Neural cell (in vitro differentiated cells): ENCODE measurements around the gene CUEDC1. TPM values are rescaled to one million over a fixed set of nuclear protein-coding genes. Genes with fewer than 3 reads are reported as not detected.

Experiments
- H2AFZ ChIP-seq: fragments of 200-600, 300-800 bp; sonication (generic), shearing (Covaris generic); 2 replicates; pipeline ENCODE4 v1.6.0; 2014; ENCODE audit warnings: low read depth, mild to moderate bottlenecking, antibody characterized with exemption, low read length, moderate library complexity
- H3F3A ChIP-seq: fragments of 200-600 bp; shearing (Covaris generic); 2 replicates; pipeline ENCODE4 v1.6.1; 2016; ENCODE audit warnings: mild to moderate bottlenecking, moderate library complexity, mixed read lengths, antibody characterized with exemption, low read length; ENCODE audit not compliant: insufficient read depth, poor library complexity, severe bottlenecking
- H3K27ac ChIP-seq: fragments of 200-600, 300-800 bp; sonication (generic), shearing (Covaris generic); 2 replicates; pipeline ENCODE4 v1.5.1; 2014; ENCODE audit warnings: mild to moderate bottlenecking, low read length, moderate library complexity
- H3K27me3 ChIP-seq: fragments of 300-800, 200-600 bp; sonication (generic), shearing (Covaris generic); 2 replicates; pipeline ENCODE4 v1.6.0; 2014; ENCODE audit warnings: mild to moderate bottlenecking, low read depth, low read length, moderate library complexity; ENCODE audit not compliant: insufficient read depth
- H3K36me3 ChIP-seq: fragments of 300-800, 200-600 bp; sonication (generic), shearing (Covaris generic); 2 replicates; pipeline ENCODE4 v1.5.1; 2014; ENCODE audit warnings: mild to moderate bottlenecking, antibody characterized with exemption, low read length, moderate library complexity; ENCODE audit not compliant: insufficient read depth
- H3K4me2 ChIP-seq: fragments of 300-800, 200-600 bp; sonication (generic), shearing (Covaris generic); 2 replicates; pipeline ENCODE4 v1.6.0; 2014; ENCODE audit warnings: mild to moderate bottlenecking, low read length
- H3K4me3 ChIP-seq: fragments of 300-800, 200-600 bp; sonication (generic), shearing (Covaris generic); 2 replicates; pipeline ENCODE4 v1.5.1; 2014; ENCODE audit warnings: mild to moderate bottlenecking, low read length, moderate library complexity
- H3K79me2 ChIP-seq: fragments of 200-600 bp; shearing (Covaris generic); replicated peaks from 2 replicates; pipeline ENCODE4 v1.6.0; 2014; ENCODE audit warnings: mild to moderate bottlenecking, low read length, moderate library complexity; ENCODE audit not compliant: insufficient read depth
- H3K9ac ChIP-seq: fragments of 300-800, 200-600 bp; sonication (generic), shearing (Covaris generic); 2 replicates; pipeline ENCODE4 v1.6.1; 2016; ENCODE audit warnings: mild to moderate bottlenecking, low read length, mixed read lengths
- H3K9me2 ChIP-seq: fragments of 200-600 bp; shearing (Covaris generic); 2 replicates; pipeline ENCODE4 v1.6.1; 2016; ENCODE audit warnings: mild to moderate bottlenecking, low read length, mixed read lengths; ENCODE audit not compliant: insufficient read depth
- H3K9me3 ChIP-seq: fragments of 200-600, 300-800 bp; sonication (generic), shearing (Covaris generic); 2 replicates; pipeline ENCODE4 v1.6.1; 2016; ENCODE audit warnings: mild to moderate bottlenecking, mixed run types, low read length, moderate library complexity, mixed read lengths
- H4K20me1 ChIP-seq: fragments of 200-600 bp; shearing (Covaris generic); 2 replicates; pipeline ENCODE4 v1.6.1; 2016; ENCODE audit warnings: mild to moderate bottlenecking, mixed run types; ENCODE audit not compliant: insufficient read depth
- CTCF ChIP-seq: fragments of 450-650 bp; IDR thresholded peaks from 2 replicates; pipeline ENCODE4 v1.5.1; 2014; ENCODE audit warnings: antibody characterized with exemption, mild to moderate bottlenecking, moderate library complexity; ENCODE audit not compliant: poor library complexity, severe bottlenecking
- EP300 ChIP-seq: fragments of 450-650 bp; conservative IDR thresholded peaks from 2 replicates; pipeline ENCODE4 v1.6.1; 2014; ENCODE audit warnings: antibody characterized with exemption, mild to moderate bottlenecking, moderate library complexity; ENCODE audit not compliant: poor library complexity, severe bottlenecking
- EZH2 ChIP-seq: fragments of 200-600, 300-800 bp; shearing (Covaris generic), sonication (generic); IDR thresholded peaks from 2 replicates; pipeline ENCODE4 v1.6.1; 2014; ENCODE audit warnings: antibody characterized with exemption, low read length, borderline replicate concordance, mild to moderate bottlenecking; ENCODE audit not compliant: insufficient read depth, poor library complexity, severe bottlenecking
- MXI1 ChIP-seq: fragments of 450-650 bp; conservative IDR thresholded peaks from 2 replicates; pipeline ENCODE4 v1.6.1; 2014; ENCODE audit warnings: antibody characterized with exemption, mild to moderate bottlenecking; ENCODE audit not compliant: poor library complexity, severe bottlenecking
- POLR2AphosphoS5 ChIP-seq: IDR thresholded peaks from 2 replicates; pipeline ENCODE4 v1.6.1; 2012
- RAD21 ChIP-seq: fragments of 450-650 bp; conservative IDR thresholded peaks from 2 replicates; pipeline ENCODE4 v1.6.1; 2014; ENCODE audit warnings: antibody characterized with exemption, mild to moderate bottlenecking, moderate library complexity
- REST ChIP-seq: IDR thresholded peaks from 2 replicates; pipeline ENCODE4 v1.6.1; 2012; ENCODE audit warnings: borderline replicate concordance
- SMC3 ChIP-seq: fragments of 450-650 bp; conservative IDR thresholded peaks from 2 replicates; pipeline ENCODE4 v1.6.1; 2014; ENCODE audit warnings: antibody characterized with exemption, mild to moderate bottlenecking, moderate library complexity; ENCODE audit not compliant: poor library complexity
- TAF1 ChIP-seq: IDR thresholded peaks from 2 replicates; pipeline ENCODE4 v1.6.1; 2012; ENCODE audit warnings: low read depth
- polyA plus RNA-seq: library from polyadenylated mRNA; depleted of rRNA; stranded (reverse); fragments of >200 nt; gene quantifications from 2 replicates; pipeline ENCODE4 v1.2.3, GENCODE V29; 2014

CUEDC1 gene
- polyA plus RNA-seq, 1 donor from 2014 or later: 27.0 TPM

GRCh38 chr17:57948169-57948554 lies 7.0 kb downstream of the CUEDC1 start:
- Histone ChIP-seq H2AFZ (no peak overlapping the region), H3K27me3 (no peaks in the 10 kb centered on the region), H3K4me2 (no peak overlapping the region), H3K4me3 (no peak overlapping the region), H3K36me3 (no peaks in the 10 kb centered on the region), H3K9ac (no peak overlapping the region), H4K20me1 (no peaks in the 10 kb centered on the region), H3K9me3 (no peaks in the 10 kb centered on the region), H3F3A (no peaks in the 10 kb centered on the region), H3K79me2 (peaks cover 21% of the 10 kb centered on the region), H3K9me2 (no peaks in the 10 kb centered on the region), H3K27ac (no peak overlapping the region)
- no peak for TF ChIP-seq MXI1
- no peak for TF ChIP-seq RAD21

GRCh38 chr17:57947369-57947768 lies 7.8 kb downstream of the CUEDC1 start:
- Histone ChIP-seq H3K27me3 (no peaks in the 10 kb centered on the region), H3K4me3 (no peak overlapping the region), H3F3A (no peaks in the 10 kb centered on the region), H4K20me1 (no peaks in the 10 kb centered on the region), H3K79me2 (peaks cover 15% of the 10 kb centered on the region), H3K36me3 (no peaks in the 10 kb centered on the region), H2AFZ (no peak overlapping the region), H3K27ac (no peak overlapping the region), H3K9me3 (no peaks in the 10 kb centered on the region), H3K9me2 (no peaks in the 10 kb centered on the region), H3K4me2 (no peak overlapping the region), H3K9ac (no peak overlapping the region)
- no peak for TF ChIP-seq SMC3
- no peak for TF ChIP-seq CTCF
- TF ChIP-seq MXI1: no peak
- no peak for TF ChIP-seq RAD21
- no peak for TF ChIP-seq POLR2AphosphoS5
- no peak for TF ChIP-seq TAF1
- TF ChIP-seq EP300: no peak
- TF ChIP-seq REST: no peak
- TF ChIP-seq EZH2: no peak

- no peak overlapping the region for H2AFZ ChIP-seq
- H3K4me3 ChIP-seq: no peak overlapping the region
- TF ChIP-seq TAF1: no peak
- TF ChIP-seq EP300: no peak
- TF ChIP-seq POLR2AphosphoS5: no peak
- TF ChIP-seq RAD21: no peak
- TF ChIP-seq MXI1: no peak
- TF ChIP-seq EZH2: no peak
- H3K4me2 ChIP-seq: no peak overlapping the region
- H3K9me3 ChIP-seq: no peaks in the 10 kb centered on the region
- no peaks in the 10 kb centered on the region for H3K36me3 ChIP-seq
- no peaks in the 10 kb centered on the region for H3F3A ChIP-seq
- H3K27ac ChIP-seq: no peak overlapping the region
- H3K9me2 ChIP-seq: no peaks in the 10 kb centered on the region
- peaks cover 15% of the 10 kb centered on the region for H3K79me2 ChIP-seq
- H3K9ac ChIP-seq: no peak overlapping the region
- H3K27me3 ChIP-seq: no peaks in the 10 kb centered on the region
- H4K20me1 ChIP-seq: no peaks in the 10 kb centered on the region
Measured at GRCh38 chr17:57946798-57947358, 8.3 kb downstream of the CUEDC1 start.
